ENCODE results near the gene BEST1.
"Not testable (repeated sequence)": the region's sequence is repeated elsewhere in the genome, so short reads cannot be mapped to it uniquely, and the experiment has no call there.

BEST1 gene

GRCh38 chr11:61964666-61965271, 14.6 kb downstream of the BEST1 start:
- not testable (repeated sequence) for DNase-seq (ENCODE audit: low read depth)

- no peak for DNase-seq (ENCODE audit: low read depth)
Observed at GRCh38 chr11:61966734-61967115, 16.6 kb downstream of the BEST1 start.

- peak; percentile 81 for DNase-seq (ENCODE audit: low read depth)
Observed at GRCh38 chr11:61967116-61967923, 17.2 kb downstream of the BEST1 start, which contains the start of gene FTH1. Gene FTH1 (minus strand): TSS chr11:61967634. CDS start chr11:61967425, 209 bp downstream.

GRCh38 chr11:61967924-61968757, 18.0 kb downstream of the BEST1 start:
- peak; percentile 17 for DNase-seq (ENCODE audit: low read depth)

GRCh38 chr11:61968758-61969390, 18.7 kb downstream of the BEST1 start:
- DNase-seq (ENCODE audit: low read depth), result no peak

- no peak for DNase-seq (ENCODE audit: low read depth)
Observed at GRCh38 chr11:61969391-61969758, 19.2 kb downstream of the BEST1 start.

GRCh38 chr11:61969838-61970662, 19.9 kb downstream of the BEST1 start:
- DNase-seq (ENCODE audit: low read depth), result no peak

GRCh38 chr11:61971248-61972111, 21.3 kb downstream of the BEST1 start:
- no peak for DNase-seq (ENCODE audit: low read depth)

- DNase-seq (ENCODE audit: low read depth), result no peak
Observed at GRCh38 chr11:61972112-61972671, 22.0 kb downstream of the BEST1 start.

- no peak for DNase-seq (ENCODE audit: low read depth)
Observed at GRCh38 chr11:61972672-61973475, 22.7 kb downstream of the BEST1 start.

GRCh38 chr11:61973476-61974162, 23.5 kb downstream of the BEST1 start:
- no peak for DNase-seq (ENCODE audit: low read depth)

GRCh38 chr11:61974766-61975631, 24.8 kb downstream of the BEST1 start:
- no peak for DNase-seq (ENCODE audit: low read depth)

GRCh38 chr11:61975638-61976419, 25.7 kb downstream of the BEST1 start:
- DNase-seq (ENCODE audit: low read depth), result no peak

- DNase-seq (ENCODE audit: low read depth), result no peak
Observed at GRCh38 chr11:61976420-61976800, 26.3 kb downstream of the BEST1 start.

- no peak for DNase-seq (ENCODE audit: low read depth)
Observed at GRCh38 chr11:61976813-61977475, 26.8 kb downstream of the BEST1 start.
